Measurements from ENCODE around the gene KRTAP10-8.
"Not testable (repeated sequence)": the region's sequence is repeated elsewhere in the genome, so short reads cannot be mapped to it uniquely, and the experiment has no call there.

KRTAP10-8 gene

GRCh38 chr21:44599264-44600029 is 12.4 kb upstream of the KRTAP10-8 start:
- no peak for DNase-seq

DNA sequence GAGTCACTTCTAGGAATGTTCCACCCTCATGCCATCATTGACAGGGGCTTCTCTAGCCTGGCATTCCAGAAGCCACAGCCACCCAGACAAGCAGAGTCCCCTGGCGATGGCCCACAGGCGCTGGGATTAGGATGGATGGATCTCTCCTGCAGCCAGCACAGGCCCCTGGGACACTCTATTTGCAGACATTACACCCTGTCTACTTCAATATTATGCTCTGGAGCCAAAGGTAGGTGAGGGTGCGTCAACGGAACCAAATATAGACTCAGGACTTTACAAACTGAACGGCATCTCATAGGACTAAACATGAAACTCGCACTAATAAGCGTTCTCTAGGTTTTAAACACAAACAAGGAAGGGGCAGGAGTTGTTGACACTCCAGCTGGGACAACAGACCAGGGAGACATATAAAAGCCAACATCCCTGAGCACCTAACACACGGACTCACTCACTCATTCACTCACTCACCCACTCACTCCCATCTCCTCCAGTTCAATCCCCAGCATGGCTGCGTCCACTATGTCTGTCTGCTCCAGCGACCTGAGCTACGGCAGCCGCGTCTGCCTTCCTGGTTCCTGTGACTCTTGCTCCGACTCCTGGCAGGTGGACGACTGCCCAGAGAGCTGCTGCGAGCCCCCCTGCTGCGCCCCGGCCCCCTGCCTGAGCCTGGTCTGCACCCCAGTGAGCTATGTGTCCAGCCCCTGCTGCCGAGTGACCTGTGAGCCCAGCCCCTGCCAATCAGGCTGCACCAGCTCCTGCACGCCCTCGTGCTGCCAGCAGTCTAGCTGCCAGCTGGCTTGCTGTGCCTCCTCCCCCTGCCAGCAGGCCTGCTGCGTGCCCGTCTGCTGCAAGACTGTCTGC is 11.5 kb upstream of the KRTAP10-8 start, which contains the start of gene KRTAP10-7:
TSS of gene KRTAP10-7 (plus strand) at position 480 of the 861 bp plus-strand sequence. CDS start at position 505, 25 bp downstream.
- not testable (repeated sequence) for DNase-seq

DNA sequence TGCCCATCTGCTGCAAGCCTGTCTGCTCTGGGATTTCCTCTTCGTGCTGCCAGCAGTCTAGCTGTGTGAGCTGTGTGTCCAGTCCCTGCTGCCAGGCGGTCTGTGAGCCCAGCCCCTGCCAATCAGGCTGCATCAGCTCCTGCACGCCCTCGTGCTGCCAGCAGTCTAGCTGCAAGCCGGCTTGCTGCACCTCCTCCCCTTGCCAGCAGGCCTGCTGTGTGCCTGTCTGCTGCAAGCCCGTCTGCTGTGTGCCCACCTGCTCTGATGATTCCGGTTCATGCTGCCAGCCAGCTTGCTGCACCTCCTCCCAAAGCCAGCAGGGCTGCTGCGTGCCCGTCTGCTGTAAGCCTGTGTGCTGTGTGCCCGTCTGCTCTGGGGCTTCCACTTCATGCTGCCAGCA is 10.8 kb upstream of the KRTAP10-8 start:
- DNase-seq, result not testable (repeated sequence)

DNA sequence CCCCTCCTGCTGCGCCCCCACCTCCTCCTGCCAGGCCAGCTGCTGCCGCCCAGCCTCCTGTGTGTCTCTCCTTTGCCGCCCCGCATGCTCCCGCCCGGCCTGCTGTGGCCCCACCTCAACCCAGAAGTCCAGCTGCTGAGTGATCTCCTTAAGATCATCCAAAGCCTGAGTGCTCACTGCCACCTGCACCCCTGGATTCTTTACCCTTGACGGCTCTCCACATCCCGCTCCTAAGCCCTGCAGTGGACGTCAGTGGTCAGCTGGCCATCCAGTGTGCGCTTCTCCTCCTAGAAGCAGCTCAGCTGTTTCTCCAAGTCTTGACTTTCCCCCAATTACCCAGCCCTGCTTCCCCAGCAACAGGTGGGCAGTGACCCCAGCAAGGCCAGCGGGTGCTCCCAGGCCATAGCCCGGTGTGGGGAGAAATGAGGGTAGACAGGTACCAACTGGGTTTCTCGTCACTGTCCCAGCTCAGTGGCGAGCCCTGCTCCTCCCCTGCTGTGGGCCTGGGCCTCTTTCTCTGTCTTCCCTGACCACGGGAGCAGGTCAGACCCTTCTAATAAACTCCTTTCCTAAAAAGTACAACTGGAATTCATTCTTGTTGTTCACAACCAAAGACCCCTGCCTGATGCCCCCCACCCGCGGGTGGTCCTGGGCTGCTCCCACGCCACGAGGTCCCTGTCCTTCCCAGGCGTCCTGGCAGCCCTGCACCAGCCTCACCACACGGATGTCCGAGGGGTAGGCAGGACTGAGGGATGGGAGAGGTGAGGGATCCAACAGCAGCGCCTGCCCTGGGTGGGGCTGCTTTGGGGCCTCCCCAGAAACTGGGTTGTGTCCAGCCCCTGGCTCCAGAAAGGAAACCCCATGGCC is 10.1 kb upstream of the KRTAP10-8 start:
- DNase-seq, result no peak

- no peak for DNase-seq
Measured at GRCh38 chr21:44602463-44602850, 9.4 kb upstream of the KRTAP10-8 start.

DNA sequence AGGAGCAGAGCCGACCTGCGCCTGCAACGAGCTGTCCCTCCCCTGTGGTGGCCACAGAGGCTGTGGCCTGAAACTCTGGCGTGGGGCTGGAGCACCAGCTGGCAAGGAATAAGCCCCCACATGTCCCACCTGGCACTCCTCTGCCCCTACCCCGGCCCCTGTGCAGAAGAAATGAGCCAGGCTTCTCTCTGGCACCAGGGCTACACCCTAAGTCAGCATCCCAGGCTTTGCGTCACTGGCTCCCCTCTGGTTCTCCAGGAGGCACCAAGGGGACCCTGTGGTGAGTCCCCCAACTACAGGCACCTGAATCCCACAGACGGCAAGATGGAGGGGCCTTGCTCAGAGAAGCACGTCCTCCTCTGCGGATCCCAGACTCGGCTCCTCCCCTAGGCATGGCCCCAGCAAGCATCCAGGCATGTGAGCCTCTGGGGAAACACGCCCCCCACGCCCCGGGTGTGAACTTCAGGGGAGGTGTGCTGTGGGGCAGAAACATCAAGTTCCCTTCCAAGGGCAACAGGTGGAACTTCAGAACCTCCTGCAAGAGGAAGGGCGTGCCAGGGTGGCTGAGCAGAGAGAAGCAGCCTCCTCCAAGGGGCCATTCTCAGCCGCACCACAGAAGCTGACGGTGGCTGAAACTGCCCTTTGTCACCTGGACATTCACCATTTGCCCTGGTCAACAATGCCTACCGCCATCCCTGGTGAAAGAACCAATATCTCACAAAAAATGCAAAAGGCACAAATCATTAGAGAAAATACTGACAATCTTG is 8.6 kb upstream of the KRTAP10-8 start:
- DNase-seq, result no peak

DNA sequence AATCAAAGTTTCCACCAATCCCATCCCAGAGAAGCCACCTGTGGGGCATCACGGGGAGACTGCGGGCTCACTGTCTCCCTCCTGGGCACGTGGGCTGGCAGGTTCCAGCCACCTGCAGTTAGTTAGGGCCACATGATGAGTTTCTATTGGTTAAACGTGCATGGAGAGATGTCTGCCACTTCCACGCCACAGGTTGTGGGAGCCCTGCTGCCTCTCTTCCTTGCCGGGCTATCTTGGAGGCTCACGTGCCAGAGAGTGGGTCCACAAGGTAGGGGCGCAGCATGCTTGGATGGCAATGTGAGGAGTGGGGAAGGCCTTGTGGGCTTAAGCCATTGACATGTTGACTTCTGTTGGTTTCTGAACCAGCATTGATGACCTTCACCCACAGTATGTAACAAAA is 8.0 kb upstream of the KRTAP10-8 start:
- DNase-seq, result no peak

DNA sequence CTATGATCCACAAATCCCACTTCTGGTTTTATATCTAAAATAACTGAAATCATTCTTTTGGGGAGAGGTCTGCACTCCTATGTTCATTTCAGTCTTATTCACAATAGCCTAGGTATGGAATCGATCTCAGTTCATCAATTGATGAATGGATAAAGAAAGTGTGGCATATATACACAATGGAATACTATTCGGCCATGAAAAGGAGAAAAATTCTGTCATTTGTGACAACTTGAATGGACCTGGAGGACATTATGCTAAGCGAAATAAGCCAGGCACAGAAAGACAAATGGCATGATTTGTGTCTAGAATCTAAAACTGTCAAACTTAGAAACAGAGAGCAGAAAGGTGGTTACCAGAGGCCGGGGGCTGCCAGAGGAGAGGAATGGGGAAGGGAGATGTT is 5.4 kb upstream of the KRTAP10-8 start:
- DNase-seq, result no peak

DNA sequence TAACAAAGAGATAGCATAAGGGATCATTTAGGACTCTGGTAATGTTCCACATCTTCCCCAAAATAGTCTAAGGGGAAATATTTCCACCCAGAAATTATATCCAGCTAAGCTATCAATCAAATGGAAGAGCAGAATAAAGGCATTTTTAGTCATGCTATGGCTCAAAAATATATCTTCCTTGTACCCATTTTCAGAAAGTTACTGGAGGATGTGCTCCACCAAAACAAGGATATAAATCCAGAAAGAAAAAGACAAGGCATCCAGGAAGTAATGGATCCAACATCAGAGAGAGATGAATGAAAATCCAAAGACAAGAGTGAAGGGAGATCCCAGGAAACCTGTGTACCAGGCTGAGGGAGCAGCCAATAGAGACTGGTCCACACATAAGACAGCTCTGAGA is 2.7 kb upstream of the KRTAP10-8 start:
- no peak for DNase-seq

GRCh38 chr21:44610157-44610843 is 1.6 kb upstream of the KRTAP10-8 start:
- not testable (repeated sequence) for DNase-seq

- DNase-seq, result no peak
Measured at GRCh38 chr21:44611551-44611950, 328 bp upstream of the KRTAP10-8 start.

GRCh38 chr21:44612669-44613229 is 870 bp downstream of the KRTAP10-8 start:
- no peak for DNase-seq

DNA sequence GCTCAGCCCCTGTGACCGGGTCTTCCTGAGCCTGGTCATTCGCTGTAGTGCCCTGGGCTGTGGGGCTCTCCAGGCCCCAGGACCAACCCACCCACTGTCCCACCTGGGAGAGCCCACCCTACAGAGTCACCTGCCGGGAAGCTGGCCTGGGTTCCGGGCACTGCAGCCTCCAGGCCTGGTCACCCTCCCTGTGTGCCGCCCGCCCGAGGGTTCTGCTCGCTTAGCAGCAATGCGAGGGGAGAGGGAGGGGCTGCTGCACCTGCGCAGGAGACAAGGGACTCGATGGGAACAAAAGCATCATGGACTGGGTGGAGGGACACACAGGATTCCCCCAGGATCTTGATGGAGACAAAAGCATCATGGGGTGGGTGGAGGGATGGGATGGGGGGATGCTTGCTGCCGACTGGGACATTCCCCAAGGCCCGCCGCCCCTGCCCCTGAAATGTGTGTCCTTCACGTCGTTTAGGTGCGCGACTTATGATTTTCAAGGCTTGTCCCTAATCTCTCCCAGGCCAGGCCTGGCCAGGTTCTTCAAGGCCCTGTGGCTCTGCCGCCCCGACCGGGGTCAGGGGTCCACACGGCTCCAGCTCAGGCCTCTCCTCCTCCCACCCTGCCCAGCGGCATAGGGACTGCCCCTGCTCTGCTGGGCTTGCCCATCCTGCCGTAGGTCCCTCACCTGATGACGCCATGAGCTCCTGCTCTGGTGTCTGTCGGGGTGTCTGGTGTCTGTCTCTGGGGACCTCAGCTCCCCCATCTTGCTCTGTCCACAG is 1.7 kb downstream of the KRTAP10-8 start:
- DNase-seq, result no peak

DNA sequence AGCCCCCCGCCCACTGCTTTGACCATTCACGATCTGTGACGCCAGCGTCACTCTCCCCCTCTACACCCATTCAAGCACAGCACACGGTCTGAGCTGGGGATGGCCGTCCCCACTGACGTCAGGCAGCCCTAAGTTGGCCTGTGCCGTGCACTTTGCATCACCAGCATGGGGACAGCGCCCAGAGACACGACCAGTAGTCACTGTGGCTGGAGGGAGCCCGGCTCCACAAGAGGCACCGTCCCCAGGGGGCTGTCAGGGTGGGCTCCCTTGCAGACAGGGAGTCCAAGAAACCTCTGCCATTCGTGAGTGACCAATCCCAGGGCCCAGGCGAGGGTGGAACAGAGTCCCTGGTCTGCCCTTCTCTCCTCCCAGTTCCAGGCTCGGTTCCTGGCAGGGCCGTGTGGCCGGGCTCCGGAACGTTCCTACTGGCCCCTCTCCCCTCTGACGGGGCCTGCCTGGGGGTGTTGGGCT is 2.3 kb downstream of the KRTAP10-8 start:
- DNase-seq, result no peak

GRCh38 chr21:44614961-44615391 is 3.1 kb downstream of the KRTAP10-8 start:
- DNase-seq, result no peak

- DNase-seq, result no peak
Measured at GRCh38 chr21:44615466-44615865, 3.6 kb downstream of the KRTAP10-8 start.

- no peak for DNase-seq
Measured at GRCh38 chr21:44615911-44616590, 4.2 kb downstream of the KRTAP10-8 start.

DNA sequence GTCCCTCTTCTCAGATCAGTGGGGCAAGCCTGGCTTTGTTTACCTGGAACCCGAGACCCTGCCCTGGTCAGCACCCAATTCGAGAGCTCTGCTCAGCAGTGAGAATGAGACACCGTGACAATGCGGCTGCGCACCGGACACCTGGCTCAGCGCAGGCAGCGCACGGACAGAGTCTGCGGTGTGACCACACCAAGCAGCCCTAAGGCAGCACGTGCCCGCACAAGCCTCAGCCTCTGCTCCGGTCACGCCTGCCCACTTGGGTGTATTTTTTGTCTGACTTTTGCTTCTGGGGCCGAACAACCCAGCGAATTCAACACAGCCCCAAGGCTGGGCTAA is 4.7 kb downstream of the KRTAP10-8 start:
- no peak for DNase-seq

DNA sequence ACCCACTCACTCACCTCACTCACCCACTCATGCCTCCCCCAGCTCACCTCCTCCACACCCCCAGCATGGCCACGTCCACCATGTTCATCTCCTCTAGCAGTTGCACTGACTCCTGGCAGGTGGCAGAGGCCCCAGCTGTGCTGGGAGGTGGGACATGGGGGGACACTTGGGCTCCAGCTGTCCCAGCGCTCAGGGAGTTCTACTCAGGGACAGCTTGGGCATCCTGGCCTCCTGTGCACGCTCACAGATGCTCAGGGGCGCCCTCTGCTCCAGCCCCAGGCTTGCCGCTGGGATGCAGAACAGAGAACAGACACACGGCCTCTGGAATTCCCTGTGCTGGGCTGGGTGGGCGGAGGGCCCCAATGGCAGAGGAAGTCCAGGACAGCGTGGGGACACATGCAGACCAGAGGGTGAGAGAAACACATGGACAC is 5.2 kb downstream of the KRTAP10-8 start:
- DNase-seq, result no peak

DNA sequence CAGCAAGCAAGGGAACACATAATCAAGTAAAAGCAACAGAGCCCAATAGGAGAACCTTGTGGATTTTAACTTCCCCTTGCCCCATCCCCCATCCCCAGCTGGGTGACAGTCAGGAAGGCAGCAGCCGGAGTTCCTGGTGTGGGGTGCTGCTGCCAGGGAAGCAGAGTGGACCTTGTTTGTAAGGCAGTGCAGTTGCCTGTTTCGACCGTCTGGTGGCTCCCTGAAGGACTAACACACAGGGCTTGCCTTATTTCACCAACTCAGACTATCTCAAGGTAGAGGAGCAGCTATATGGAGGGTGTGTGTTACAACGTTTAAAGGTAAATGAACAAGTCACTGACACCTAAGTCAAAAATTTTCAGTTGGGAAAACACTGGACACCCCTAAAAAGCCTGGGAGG is 6.6 kb downstream of the KRTAP10-8 start:
- DNase-seq, result no peak
